PC-9 (cell line): Measurements from ENCODE around the gene EIF2AK3.
"Not testable (repeated sequence)": the region's sequence is repeated elsewhere in the genome, so short reads cannot be mapped to it uniquely, and the experiment has no call there.

Source experiments
- CTCF ChIP-seq: fragments of 200-600 bp; sonication (generic); conservative IDR thresholded peaks from 2 replicates; pipeline ENCODE4 v1.6.1; 2017; ENCODE audit warnings: mixed run types, antibody characterized with exemption, mild to moderate bottlenecking, moderate library complexity
- EZH2 ChIP-seq: fragments of 200-600 bp; sonication (generic); IDR thresholded peaks from 2 replicates; pipeline ENCODE4 v1.8.0; 2017; ENCODE audit warnings: antibody characterized with exemption, low read depth

GRCh38 chr2:88623831-88624465 is 3.3 kb downstream of the EIF2AK3 start:
- TF ChIP-seq CTCF, EZH2: not testable (repeated sequence)
